Ishikawa (cell line): ENCODE results near the gene AMN1.

Experiments
- CEBPB ChIP-seq: IDR thresholded peaks from 2 replicates; pipeline ENCODE4 v1.6.1; 2012
- CREB1 ChIP-seq: IDR thresholded peaks from 2 replicates; pipeline ENCODE4 v1.6.1; 2012; ENCODE audit warnings: low read depth
- EGR1 ChIP-seq: IDR thresholded peaks from 2 replicates; pipeline ENCODE4 v1.6.1; 2012
- EP300 ChIP-seq: IDR thresholded peaks from 2 replicates; pipeline ENCODE4 v1.6.1; 2012; ENCODE audit warnings: borderline replicate concordance
- FOXM1 ChIP-seq: IDR thresholded peaks from 2 replicates; pipeline ENCODE4 v1.6.1; 2012; ENCODE audit warnings: low read depth, borderline replicate concordance
- NFIC ChIP-seq: IDR thresholded peaks from 2 replicates; pipeline ENCODE4 v1.6.1; 2012
- RAD21 ChIP-seq: IDR thresholded peaks from 2 replicates; pipeline ENCODE4 v1.6.1; 2012; ENCODE audit warnings: low read depth
- TAF1 ChIP-seq: IDR thresholded peaks from 2 replicates; pipeline ENCODE4 v1.6.1; 2012; ENCODE audit warnings: low read depth, mild to moderate bottlenecking
- TCF12 ChIP-seq: IDR thresholded peaks from 2 replicates; pipeline ENCODE4 v1.6.1; 2012; ENCODE audit warnings: low read depth
- TEAD4 ChIP-seq: IDR thresholded peaks from 2 replicates; pipeline ENCODE4 v1.6.1; 2012
- YY1 ChIP-seq: IDR thresholded peaks from 2 replicates; pipeline ENCODE4 v1.6.1; 2012; ENCODE audit warnings: low read depth
- ZBTB7A ChIP-seq: IDR thresholded peaks from 2 replicates; pipeline ENCODE4 v1.6.1; 2012; ENCODE audit warnings: low read depth
- TF ChIP-seq, protein P1 (sequence below): IDR thresholded peaks from 2 replicates; pipeline ENCODE4 v1.6.1; 2012
- TF ChIP-seq, protein P2 (sequence below): IDR thresholded peaks from 2 replicates; pipeline ENCODE4 v1.6.1; 2012; ENCODE audit warnings: low read depth, mild to moderate bottlenecking
- TF ChIP-seq, protein P3 (sequence below): IDR thresholded peaks from 2 replicates; pipeline ENCODE4 v1.6.1; 2012

The AMN1 gene

DNA sequence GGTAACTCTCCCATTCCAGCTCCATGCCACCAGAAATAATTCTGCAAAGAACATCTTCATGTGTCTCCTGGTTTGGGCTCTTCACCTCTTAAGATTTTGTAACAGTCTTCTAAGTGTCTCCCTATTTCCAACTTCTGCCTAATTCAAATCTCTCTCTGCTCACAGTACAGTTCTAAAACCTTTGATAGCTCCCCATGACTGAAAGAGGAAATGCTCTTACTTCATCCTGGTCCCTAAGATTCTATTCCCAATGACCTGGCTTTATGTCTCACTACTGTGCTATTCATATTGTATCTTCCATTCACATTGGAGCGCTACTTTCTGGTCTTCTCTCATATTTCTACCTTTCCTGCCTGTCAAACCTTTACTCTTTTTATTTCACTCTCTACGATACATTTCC, 1.6 kb downstream of the AMN1 start:
- TF ChIP-seq ZBTB7A (no peak), CEBPB (no peak), TAF1 (no peak), NFIC (no peak), EP300 (no peak), FOXM1 (no peak), YY1 (no peak)
- TF ChIP-seq, protein P1, sequence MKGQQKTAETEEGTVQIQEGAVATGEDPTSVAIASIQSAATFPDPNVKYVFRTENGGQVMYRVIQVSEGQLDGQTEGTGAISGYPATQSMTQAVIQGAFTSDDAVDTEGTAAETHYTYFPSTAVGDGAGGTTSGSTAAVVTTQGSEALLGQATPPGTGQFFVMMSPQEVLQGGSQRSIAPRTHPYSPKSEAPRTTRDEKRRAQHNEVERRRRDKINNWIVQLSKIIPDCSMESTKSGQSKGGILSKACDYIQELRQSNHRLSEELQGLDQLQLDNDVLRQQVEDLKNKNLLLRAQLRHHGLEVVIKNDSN: no peak
- TF ChIP-seq, protein P2, sequence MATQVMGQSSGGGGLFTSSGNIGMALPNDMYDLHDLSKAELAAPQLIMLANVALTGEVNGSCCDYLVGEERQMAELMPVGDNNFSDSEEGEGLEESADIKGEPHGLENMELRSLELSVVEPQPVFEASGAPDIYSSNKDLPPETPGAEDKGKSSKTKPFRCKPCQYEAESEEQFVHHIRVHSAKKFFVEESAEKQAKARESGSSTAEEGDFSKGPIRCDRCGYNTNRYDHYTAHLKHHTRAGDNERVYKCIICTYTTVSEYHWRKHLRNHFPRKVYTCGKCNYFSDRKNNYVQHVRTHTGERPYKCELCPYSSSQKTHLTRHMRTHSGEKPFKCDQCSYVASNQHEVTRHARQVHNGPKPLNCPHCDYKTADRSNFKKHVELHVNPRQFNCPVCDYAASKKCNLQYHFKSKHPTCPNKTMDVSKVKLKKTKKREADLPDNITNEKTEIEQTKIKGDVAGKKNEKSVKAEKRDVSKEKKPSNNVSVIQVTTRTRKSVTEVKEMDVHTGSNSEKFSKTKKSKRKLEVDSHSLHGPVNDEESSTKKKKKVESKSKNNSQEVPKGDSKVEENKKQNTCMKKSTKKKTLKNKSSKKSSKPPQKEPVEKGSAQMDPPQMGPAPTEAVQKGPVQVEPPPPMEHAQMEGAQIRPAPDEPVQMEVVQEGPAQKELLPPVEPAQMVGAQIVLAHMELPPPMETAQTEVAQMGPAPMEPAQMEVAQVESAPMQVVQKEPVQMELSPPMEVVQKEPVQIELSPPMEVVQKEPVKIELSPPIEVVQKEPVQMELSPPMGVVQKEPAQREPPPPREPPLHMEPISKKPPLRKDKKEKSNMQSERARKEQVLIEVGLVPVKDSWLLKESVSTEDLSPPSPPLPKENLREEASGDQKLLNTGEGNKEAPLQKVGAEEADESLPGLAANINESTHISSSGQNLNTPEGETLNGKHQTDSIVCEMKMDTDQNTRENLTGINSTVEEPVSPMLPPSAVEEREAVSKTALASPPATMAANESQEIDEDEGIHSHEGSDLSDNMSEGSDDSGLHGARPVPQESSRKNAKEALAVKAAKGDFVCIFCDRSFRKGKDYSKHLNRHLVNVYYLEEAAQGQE: no peak

DNA sequence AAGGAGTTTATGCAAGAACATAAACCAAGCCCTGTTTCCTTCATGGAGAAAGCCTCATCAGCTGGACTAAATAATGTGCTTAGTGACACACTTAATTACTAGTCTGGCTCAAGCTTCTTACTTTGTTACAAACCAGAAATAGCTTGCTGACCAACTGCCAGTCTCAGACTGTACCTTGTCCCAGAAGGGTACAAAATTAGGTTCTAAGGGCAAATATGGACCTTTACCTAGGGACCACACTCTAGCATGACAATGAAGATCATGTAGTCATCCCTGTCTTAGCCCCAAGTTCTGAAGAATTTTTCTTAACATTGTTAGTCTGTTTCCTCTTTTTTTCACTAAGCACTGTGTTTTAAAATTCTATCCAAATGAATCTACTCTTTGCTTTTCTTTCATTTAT, 2.2 kb downstream of the AMN1 start:
- TF ChIP-seq EP300: no peak
- TF ChIP-seq, protein P3, sequence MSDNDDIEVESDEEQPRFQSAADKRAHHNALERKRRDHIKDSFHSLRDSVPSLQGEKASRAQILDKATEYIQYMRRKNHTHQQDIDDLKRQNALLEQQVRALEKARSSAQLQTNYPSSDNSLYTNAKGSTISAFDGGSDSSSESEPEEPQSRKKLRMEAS: no peak
- TF ChIP-seq, protein P2: no peak
- TF ChIP-seq RAD21: no peak
- no peak for TF ChIP-seq ZBTB7A
- TF ChIP-seq CEBPB: no peak
- TF ChIP-seq TAF1: no peak
- no peak for TF ChIP-seq EGR1
- no peak for TF ChIP-seq FOXM1
- TF ChIP-seq TEAD4: no peak
- TF ChIP-seq NFIC: no peak
- no peak for TF ChIP-seq TCF12
- TF ChIP-seq YY1: no peak
- TF ChIP-seq, protein P1: no peak
- TF ChIP-seq CREB1: no peak

GRCh38 chr12:31724557-31724956, 4.3 kb downstream of the AMN1 start:
- TF ChIP-seq, protein P1: no peak
- TF ChIP-seq CEBPB: no peak

DNA sequence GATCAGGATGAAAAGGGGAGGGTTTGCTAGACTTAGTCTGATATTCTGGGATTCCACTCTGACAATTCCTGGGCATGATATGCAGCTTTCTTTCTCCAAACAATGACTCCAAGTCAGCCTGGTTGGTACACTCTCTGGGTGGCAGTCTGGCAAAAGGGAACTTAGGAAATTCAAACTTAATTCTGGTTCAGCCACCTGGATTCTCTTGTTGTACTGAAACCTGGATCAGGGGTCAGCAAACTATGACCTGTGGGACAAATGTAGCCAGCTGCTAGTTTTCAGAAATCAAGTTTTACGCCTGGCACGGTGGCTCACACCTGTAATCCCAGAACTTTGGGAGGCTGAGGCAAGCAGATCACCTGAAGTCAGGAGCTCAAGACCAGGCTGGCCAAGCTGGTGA, 6.2 kb downstream of the AMN1 start:
- TF ChIP-seq, protein P3: no peak
- TF ChIP-seq NFIC: no peak
- TF ChIP-seq ZBTB7A: no peak
- TF ChIP-seq, protein P2: no peak
- TF ChIP-seq RAD21: no peak
- no peak for TF ChIP-seq CEBPB
- TF ChIP-seq, protein P1: no peak
- TF ChIP-seq TAF1: no peak
- no peak for TF ChIP-seq TCF12
- TF ChIP-seq CREB1: no peak
- TF ChIP-seq TEAD4: no peak
- no peak for TF ChIP-seq YY1
- no peak for TF ChIP-seq FOXM1
- TF ChIP-seq EGR1: no peak
- no peak for TF ChIP-seq EP300
